H1 (cell line): ENCODE data around the gene UBE3A. TPM values are rescaled to one million over a fixed set of nuclear protein-coding genes. Genes with fewer than 3 reads are reported as not detected.

Source experiments
- CTCF ChIA-PET: fragments of 300-600 bp; sonication (Branson Sonifier 250); formaldehyde crosslinking; loops from one replicate; lab custom pipeline; 2021; ENCODE audit not compliant: partially characterized antibody; lab: Charles Lee
- POLR2A ChIA-PET: fragments of 300-600 bp; sonication (Branson Sonifier 250); formaldehyde crosslinking; loops from one replicate; lab custom pipeline; 2021; ENCODE audit warnings: inconsistent platforms; ENCODE audit not compliant: partially characterized antibody; lab: Charles Lee
- DNase-seq, 2 experiments: peaks; one replicate each; pipeline versions ENCODE4 v3.0.0 to v3.0.0-alpha.2; 2010 to 2022; ENCODE audit warnings: low spot score in 2 of 2, low read depth in 1 of 2, mixed read lengths in 1 of 2
- FAIRE-seq: peaks from 2 replicates; lab custom pipeline; 2011; peaks lifted over from hg19 to GRCh38; lab: Jason Lieb, UNC
- H2AFZ ChIP-seq: 2 replicates; pipeline ENCODE4 v1.8.1; 2012; ENCODE audit warnings: low read length, inconsistent platforms
- H2AK5ac ChIP-seq: 2 replicates; pipeline ENCODE4 v1.6.1; 2013; ENCODE audit warnings: low read depth, low read length
- H2BK120ac ChIP-seq: replicated peaks from 2 replicates; pipeline ENCODE3; 2013; ENCODE audit warnings: low read depth, low read length, inconsistent platforms
- H2BK12ac ChIP-seq: 2 replicates; pipeline ENCODE4 v1.6.1; 2013; ENCODE audit warnings: low read depth, low read length
- H2BK15ac ChIP-seq: 2 replicates; pipeline ENCODE4 v1.6.1; 2013; ENCODE audit warnings: low read length
- H2BK20ac ChIP-seq: 2 replicates; pipeline ENCODE4 v1.6.1; 2013; ENCODE audit warnings: low read length
- H2BK5ac ChIP-seq: 2 replicates; pipeline ENCODE4 v1.6.1; 2013; ENCODE audit warnings: low read depth, low read length
- H3K14ac ChIP-seq: 2 replicates; pipeline ENCODE4 v1.6.1; 2013; ENCODE audit warnings: inconsistent platforms; ENCODE audit not compliant: insufficient read length
- H3K18ac ChIP-seq: 2 replicates; pipeline ENCODE4 v1.6.1; 2013; ENCODE audit warnings: low read length; ENCODE audit errors: extremely low read depth
- H3K23ac ChIP-seq: 2 replicates; pipeline ENCODE4 v1.6.1; 2013; ENCODE audit warnings: inconsistent platforms; ENCODE audit not compliant: insufficient read length
- H3K23me2 ChIP-seq: 2 replicates; pipeline ENCODE4 v1.6.1; 2013; ENCODE audit warnings: low read depth, low read length
- H3K27ac ChIP-seq: 2 replicates; pipeline ENCODE4 v1.6.1; 2011; ENCODE audit warnings: low read depth, low read length, inconsistent platforms
- H3K27me3 ChIP-seq, 4 experiments: replicated peaks in 1 of 4; 1 replicate in 1 of 4; 2 replicates in 3 of 4; pipeline versions ENCODE4 v1.6.1 to v1.8.1; 2011 to 2013; ENCODE audit warnings: low read length in 3 of 4, mild to moderate bottlenecking in 3 of 4, inconsistent platforms in 2 of 4, mixed read lengths in 2 of 4, moderate library complexity in 1 of 4; ENCODE audit not compliant: control insufficient read depth in 3 of 4, insufficient read depth in 3 of 4; ENCODE audit errors: extremely low read depth in 1 of 4
- H3K36me3 ChIP-seq, 4 experiments: 2 replicates each; pipeline versions ENCODE4 v1.6.1 to v1.8.1; 2011 to 2013; ENCODE audit warnings: mild to moderate bottlenecking in 4 of 4, low read length in 3 of 4, moderate library complexity in 2 of 4, control low read depth in 1 of 4, inconsistent platforms in 1 of 4; ENCODE audit not compliant: insufficient read depth in 4 of 4, control insufficient read depth in 2 of 4
- H3K4ac ChIP-seq: replicated peaks from 2 replicates; pipeline ENCODE3; 2013; ENCODE audit warnings: low read length, low read depth, mixed read lengths, inconsistent platforms; ENCODE audit not compliant: insufficient read length
- H3K4me1 ChIP-seq, 4 experiments: replicated peaks in 1 of 4; 1 replicate in 1 of 4; 2 replicates in 3 of 4; pipeline versions ENCODE4 v1.6.1 to v1.8.1; 2011 to 2013; ENCODE audit warnings: low read length in 3 of 4, inconsistent platforms in 2 of 4, mixed read lengths in 1 of 4; ENCODE audit not compliant: insufficient read depth in 4 of 4, control insufficient read depth in 3 of 4
- H3K4me2 ChIP-seq, 2 experiments: 2 replicates each; pipeline versions ENCODE4 v1.6.1 to v1.8.1; 2011 to 2013; ENCODE audit warnings: low read depth in 2 of 2, low read length in 2 of 2, control low read depth in 1 of 2, inconsistent platforms in 1 of 2, mild to moderate bottlenecking in 1 of 2; ENCODE audit not compliant: insufficient read depth in 1 of 2
- H3K4me3 ChIP-seq, 4 experiments: fragments of 200-600, 300-600 bp in 1 of 4; sonication (generic), shearing (Covaris generic), sonication (Bioruptor Twin) in 1 of 4; 2 replicates each; pipeline versions ENCODE4 v1.5.1 to v1.8.1; 2011 to 2016; ENCODE audit warnings: low read length in 4 of 4, low read depth in 3 of 4, control low read depth in 2 of 4, inconsistent platforms in 2 of 4, mild to moderate bottlenecking in 2 of 4, mixed read lengths in 1 of 4, moderate library complexity in 1 of 4; ENCODE audit not compliant: insufficient read depth in 2 of 4; ENCODE audit errors: extremely low read depth in 1 of 4
- H3K56ac ChIP-seq: replicated peaks from 2 replicates; pipeline ENCODE3; 2013; ENCODE audit warnings: low read depth, mild to moderate bottlenecking, mixed read lengths, low read length, inconsistent platforms; ENCODE audit not compliant: insufficient read length
- H3K79me1 ChIP-seq: 2 replicates; pipeline ENCODE4 v1.6.1; 2013; ENCODE audit warnings: low read depth, low read length, control low read depth
- H3K79me2 ChIP-seq, 2 experiments: 2 replicates each; pipeline versions ENCODE4 v1.6.1 to v1.8.1; 2012 to 2013; ENCODE audit warnings: low read length in 2 of 2, mild to moderate bottlenecking in 2 of 2, inconsistent platforms in 1 of 2; ENCODE audit not compliant: insufficient read depth in 2 of 2, control insufficient read depth in 1 of 2
- H3K9ac ChIP-seq, 4 experiments: replicated peaks in 1 of 4; 1 replicate in 1 of 4; 2 replicates in 3 of 4; pipeline versions ENCODE4 v1.6.1 to v1.8.1; 2011 to 2013; ENCODE audit warnings: low read depth in 3 of 4, low read length in 3 of 4, control low read depth in 2 of 4, mild to moderate bottlenecking in 2 of 4, moderate library complexity in 2 of 4, inconsistent platforms in 1 of 4; ENCODE audit errors: extremely low read depth in 1 of 4
- H3K9me3 ChIP-seq, 2 experiments: 2 replicates each; pipeline versions ENCODE4 v1.6.1 to v1.8.1; 2012 to 2013; ENCODE audit warnings: mild to moderate bottlenecking in 2 of 2, moderate library complexity in 2 of 2, control low read depth in 1 of 2, inconsistent platforms in 1 of 2, low read depth in 1 of 2, low read length in 1 of 2, mixed read lengths in 1 of 2; ENCODE audit not compliant: insufficient read depth in 2 of 2
- H4K20me1 ChIP-seq, 2 experiments: replicated peaks in 1 of 2; 2 replicates each; pipeline versions ENCODE3 to v1.8.1; 2011 to 2013; ENCODE audit warnings: inconsistent platforms in 2 of 2, low read length in 2 of 2, mild to moderate bottlenecking in 1 of 2; ENCODE audit not compliant: insufficient read depth in 2 of 2, control insufficient read depth in 1 of 2
- H4K5ac ChIP-seq: 2 replicates; pipeline ENCODE4 v1.6.1; 2013; ENCODE audit warnings: low read length, low read depth, mixed read lengths, inconsistent platforms; ENCODE audit not compliant: insufficient read length
- H4K8ac ChIP-seq: 2 replicates; pipeline ENCODE4 v1.8.0; 2013; ENCODE audit warnings: mild to moderate bottlenecking, moderate library complexity, low read length, inconsistent platforms; ENCODE audit not compliant: insufficient read depth; ENCODE audit errors: extremely low read depth
- H4K91ac ChIP-seq: replicated peaks from 2 replicates; pipeline ENCODE3; 2013; ENCODE audit warnings: low read length, mixed read lengths, inconsistent platforms; ENCODE audit not compliant: insufficient read length
- CHD1 ChIP-seq: IDR thresholded peaks from 2 replicates; pipeline ENCODE4 v1.6.1; 2012; ENCODE audit warnings: low read depth, low read length, improper control_type of control experiment
- CTBP2 ChIP-seq: IDR thresholded peaks from 2 replicates; pipeline ENCODE4 v1.7.0; 2011; ENCODE audit warnings: borderline replicate concordance, mild to moderate bottlenecking, moderate library complexity, mixed read lengths, low read length; ENCODE audit not compliant: insufficient read depth, insufficient read length
- HDAC2 ChIP-seq, 2 experiments: fragments of 300-600 bp in 1 of 2; sonication (generic) in 1 of 2; IDR thresholded peaks; 2 replicates each; pipeline ENCODE4 v1.6.1; 2011 to 2012; ENCODE audit warnings: low read depth in 2 of 2, low read length in 2 of 2, mild to moderate bottlenecking in 2 of 2, moderate library complexity in 2 of 2, borderline replicate concordance in 1 of 2, inconsistent platforms in 1 of 2
- YY1 ChIP-seq: IDR thresholded peaks from 2 replicates; pipeline ENCODE4 v1.6.1; 2011; ENCODE audit warnings: low read depth, mild to moderate bottlenecking, low read length
- WGBS, 2 experiments: shearing (Covaris generic) in 1 of 2; methylation state at CpG; one replicate each; pipeline versions ENCODE4 v1.1.6 to v1.1.7; 2013 to 2015; ENCODE audit warnings: low lambda C conversion rate in 2 of 2, mixed read lengths in 2 of 2, inconsistent platforms in 1 of 2, low coverage in 1 of 2, missing lambda C conversion rate in 1 of 2; ENCODE audit not compliant: insufficient replicate concordance in 2 of 2, insufficient coverage in 1 of 2, insufficient read length in 1 of 2; ENCODE audit errors: extremely low coverage in 1 of 2, missing lambda C conversion rate in 1 of 2; 5-methylcytosine and 5-hydroxymethylcytosine counted together
- polyA plus RNA-seq, 7 experiments: library from polyadenylated mRNA; depleted of rRNA in 3 of 7; stranded (reverse) in 5 of 7; unstranded in 2 of 7; fragments of >200 nt in 5 of 7; fragments of 200-250 nt in 2 of 7; gene quantifications; 1 replicate in 5 of 7; 2 replicates in 1 of 7; 4 replicates in 1 of 7; pipeline versions ENCODE4 v1.2.1 to v1.2.3, GENCODE V29; 2011 to 2013; ENCODE audit warnings: missing spikeins in 2 of 7, mixed read lengths in 2 of 7
- total RNA-seq: library from RNA; stranded (reverse); fragmentation: NEBNext Ultra II Directional; extraction: Animal tissue kit (Norgen Biotek cat#: 25700); gene quantifications from 2 replicates; pipeline ENCODE4 v1.2.1, GENCODE V29; 2021

UBE3A gene
- total and polyA plus RNA-seq, 2 of the 8 experiments (the other 6 are each of a cell fraction or from before 2014, with no cell fraction given) = 13.8 to 110 TPM

GRCh38 chr15:25424073-25424472, 14.8 kb downstream of the UBE3A start:
- no peak for DNase-seq
- ChIA-PET CTCF (interaction anchor here (0.6 kb wide), 1 partner anchor 151 kb away, joined by 3 read pairs; no protein-coding TSS in a partner anchor), POLR2A (interaction anchor here (0.5 to 1.6 kb wide), 3 partner anchors 8 to 83 kb away, joined by 3 read pairs; no protein-coding TSS in a partner anchor)
- no peak overlapping the region for H2BK20ac ChIP-seq
- H3K56ac ChIP-seq = no peak overlapping the region
- no peak overlapping the region for H3K27ac ChIP-seq
- no peak overlapping the region for H3K9ac ChIP-seq
- H4K91ac ChIP-seq = no peak overlapping the region
- H2AK5ac ChIP-seq = no peak overlapping the region
- H2BK15ac ChIP-seq = no peak overlapping the region
- no peak overlapping the region for H3K18ac ChIP-seq
- no peaks in the 10 kb centered on the region for H3K9me3 ChIP-seq
- no peak overlapping the region for H2AFZ ChIP-seq
- no peak for TF ChIP-seq CTBP2
- TF ChIP-seq HDAC2 (IDR thresholded peaks at IDR 0.05; ENCODE audit: borderline replicate concordance in 1 of 2, low read depth in 2 of 2, low read length in 2 of 2) = no peak
- no peak for TF ChIP-seq CHD1
- TF ChIP-seq YY1 = no peak
- H3K4me3 ChIP-seq = no peak overlapping the region
- peaks cover 12 to 100% of the 10 kb centered on the region in 2 experiments for H3K79me2 ChIP-seq
- no peaks in the 10 kb centered on the region for H3K36me3 ChIP-seq
- FAIRE-seq = no peak
- H3K4ac ChIP-seq = no peak overlapping the region
- H2BK120ac ChIP-seq = no peak overlapping the region
- H3K4me2 ChIP-seq = no peak overlapping the region
- no peak overlapping the region for H4K5ac ChIP-seq
- H3K23ac ChIP-seq = no peak overlapping the region
- H4K20me1 ChIP-seq = peaks cover 7 to 11% of the 10 kb centered on the region in 2 experiments
- H4K8ac ChIP-seq = no peak overlapping the region
- no peak overlapping the region for H2BK5ac ChIP-seq
- H3K27me3 ChIP-seq = no peaks in the 10 kb centered on the region
- peaks cover 0 to 4% (median 0%) of the 10 kb centered on the region in 4 experiments; a peak in 3 of 7 replicates for H3K4me1 ChIP-seq
- no peak overlapping the region for H3K14ac ChIP-seq
- WGBS, 2 experiments = 100% methylated on average over 1 of the region's 1 CpG; no CpG with 5 or more reads in 1 of the 2 experiments
- H2BK12ac ChIP-seq = no peak overlapping the region
- peaks cover 2% of the 10 kb centered on the region; the same call in 1 of the 2 replicates for H3K79me1 ChIP-seq
- no peaks in the 10 kb centered on the region for H3K23me2 ChIP-seq
